Endodermal cell (in vitro differentiated cells): ENCODE measurements around the gene GRM8. TPM values are rescaled to one million over a fixed set of nuclear protein-coding genes. Genes with fewer than 3 reads are reported as not detected.

ENCODE experiments used
- DNase-seq: peaks from one replicate; pipeline ENCODE4 v3.0.0-alpha.2; 2017
- H3K27ac ChIP-seq: 2 replicates; pipeline ENCODE4 v1.5.1; 2013; ENCODE audit warnings: mild to moderate bottlenecking, low read depth, low read length, moderate library complexity
- H3K27me3 ChIP-seq: 2 replicates; pipeline ENCODE4 v1.6.1; 2013; ENCODE audit warnings: mild to moderate bottlenecking, low read length, moderate library complexity; ENCODE audit not compliant: insufficient read depth, control insufficient read depth, poor library complexity, severe bottlenecking
- H3K36me3 ChIP-seq: 2 replicates; pipeline ENCODE4 v1.7.0; 2013; ENCODE audit warnings: mild to moderate bottlenecking, low read length, moderate library complexity; ENCODE audit not compliant: control insufficient read depth, insufficient read depth
- H3K4me1 ChIP-seq: one replicate; pipeline ENCODE4 v1.7.0; 2013; ENCODE audit warnings: low read length; ENCODE audit not compliant: control insufficient read depth, insufficient read depth
- H3K4me3 ChIP-seq: 2 replicates; pipeline ENCODE4 v1.5.1; 2013; ENCODE audit warnings: mild to moderate bottlenecking, low read length, moderate library complexity
- H3K9ac ChIP-seq: 2 replicates; pipeline ENCODE4 v1.6.1; 2013; ENCODE audit warnings: mild to moderate bottlenecking, low read length, moderate library complexity; ENCODE audit not compliant: poor library complexity, severe bottlenecking; ENCODE audit errors: extremely low read depth
- H3K9me3 ChIP-seq: 2 replicates; pipeline ENCODE4 v1.6.1; 2013; ENCODE audit warnings: mild to moderate bottlenecking, low read length, moderate library complexity; ENCODE audit not compliant: control insufficient read depth
- H3K27ac Mint-ChIP-seq: 2 replicates; pipeline ENCODE4 v1.8.0; 2020; ENCODE audit warnings: mixed read lengths
- H3K27me3 Mint-ChIP-seq: 2 replicates; pipeline ENCODE4 v1.8.0; 2021; ENCODE audit warnings: mild to moderate bottlenecking, mixed read lengths; ENCODE audit not compliant: insufficient read depth
- H3K36me3 Mint-ChIP-seq: 2 replicates; pipeline ENCODE4 v1.8.0; 2020; ENCODE audit warnings: low read depth, mixed read lengths
- H3K4me1 Mint-ChIP-seq: 2 replicates; pipeline ENCODE4 v1.8.0; 2020; ENCODE audit warnings: mixed read lengths
- H3K4me3 Mint-ChIP-seq: 2 replicates; pipeline ENCODE4 v1.8.0; 2020; ENCODE audit warnings: mild to moderate bottlenecking, moderate library complexity, mixed read lengths
- H3K9me3 Mint-ChIP-seq: 2 replicates; pipeline ENCODE4 v1.8.0; 2020; ENCODE audit warnings: mild to moderate bottlenecking, mixed read lengths
- WGBS, 2 experiments: methylation state at CpG; one replicate each; pipeline versions ENCODE4 v1.1.5 to v1.1.7; 2013; ENCODE audit warnings: missing lambda C conversion rate in 2 of 2, mixed read lengths in 1 of 2; ENCODE audit not compliant: insufficient coverage in 1 of 2, insufficient read length in 1 of 2; 5-methylcytosine and 5-hydroxymethylcytosine counted together
- total RNA-seq, 2 donors: library from RNA; stranded (reverse); fragmentation: NEBNext Ultra II Directional in 1 of 2; extraction: Animal tissue kit (Norgen Biotek cat#: 25700) in 1 of 2; gene quantifications; 2 replicates in 1 of 2; 3 replicates in 1 of 2; pipeline ENCODE4 v1.2.1, GENCODE V29; 2021
- TF ChIP-seq, protein P1 (sequence below): fragments of 200-600 bp; sonication (generic); conservative IDR thresholded peaks from 2 replicates; pipeline ENCODE4 v1.5.0; 2021; ENCODE audit warnings: antibody characterized with exemption, mild to moderate bottlenecking

Gene GRM8
- total RNA-seq, 2 donors from 2014 or later = 0.93 to 2.0 TPM

DNA sequence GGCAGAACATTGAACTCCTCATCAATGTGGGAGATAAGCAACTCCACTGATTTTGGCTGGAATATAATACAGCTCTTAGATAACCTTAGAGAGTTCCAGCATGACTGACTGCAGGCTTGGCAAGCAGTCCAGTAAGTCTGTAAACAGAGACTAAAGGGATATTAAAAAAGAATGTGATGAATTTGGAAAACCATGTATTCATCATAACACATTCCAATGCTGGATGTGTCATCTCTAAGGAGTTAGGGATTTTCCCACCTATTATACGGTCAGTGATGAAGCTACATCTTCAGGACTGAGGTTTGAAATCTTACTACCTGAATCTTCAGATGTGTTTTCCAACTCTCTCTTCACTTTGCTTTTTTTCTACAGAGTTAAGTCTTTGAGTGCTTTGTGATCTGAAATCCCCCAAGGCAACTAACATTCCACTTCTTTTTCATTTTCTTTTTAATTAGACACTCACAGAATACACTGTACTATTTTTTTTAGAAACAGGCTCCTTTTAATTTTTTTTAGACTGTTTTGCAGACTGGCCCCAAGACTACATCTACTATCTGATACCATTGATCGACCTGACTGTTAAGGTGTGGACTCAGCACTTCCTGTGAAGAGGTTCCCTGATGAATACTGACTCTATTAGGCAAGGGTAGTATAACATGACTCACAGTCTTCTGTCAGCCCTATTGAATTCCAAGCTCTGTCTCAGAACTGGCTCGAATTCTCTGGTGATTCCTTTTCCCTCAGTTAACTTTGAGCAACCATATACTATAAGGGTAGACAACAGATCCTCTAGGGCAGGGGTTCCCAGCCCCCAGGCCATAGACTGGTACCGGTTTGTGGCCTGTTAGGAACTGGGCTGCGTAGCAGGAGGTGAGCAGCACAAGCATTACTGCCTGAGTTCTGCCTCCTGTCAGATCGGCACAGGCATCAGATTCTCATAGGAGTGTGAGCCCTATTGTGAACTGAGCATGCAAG is 678.2 kb downstream of the GRM8 start:
- 67 to 89% methylated on average over 3 to 6 of the region's 6 CpGs for WGBS, 2 experiments
- Histone ChIP-seq H3K9me3 (no peaks in the 10 kb centered on the region), H3K27me3 (peaks cover 21% of the 10 kb centered on the region), H3K27ac (no peak overlapping the region), H3K36me3 (no peaks in the 10 kb centered on the region), H3K4me1 (peaks cover 9% of the 10 kb centered on the region), H3K4me3 (no peak overlapping the region), H3K9ac (no peak overlapping the region)
- Mint-ChIP-seq H3K27me3 (peaks cover 22% of the 10 kb centered on the region), H3K4me1 (peaks cover 21% of the 10 kb centered on the region), H3K27ac (no peak overlapping the region), H3K36me3 (no peaks in the 10 kb centered on the region), H3K9me3 (no peaks in the 10 kb centered on the region), H3K4me3 (no peak overlapping the region)
- no peak for DNase-seq
- TF ChIP-seq, protein P1, sequence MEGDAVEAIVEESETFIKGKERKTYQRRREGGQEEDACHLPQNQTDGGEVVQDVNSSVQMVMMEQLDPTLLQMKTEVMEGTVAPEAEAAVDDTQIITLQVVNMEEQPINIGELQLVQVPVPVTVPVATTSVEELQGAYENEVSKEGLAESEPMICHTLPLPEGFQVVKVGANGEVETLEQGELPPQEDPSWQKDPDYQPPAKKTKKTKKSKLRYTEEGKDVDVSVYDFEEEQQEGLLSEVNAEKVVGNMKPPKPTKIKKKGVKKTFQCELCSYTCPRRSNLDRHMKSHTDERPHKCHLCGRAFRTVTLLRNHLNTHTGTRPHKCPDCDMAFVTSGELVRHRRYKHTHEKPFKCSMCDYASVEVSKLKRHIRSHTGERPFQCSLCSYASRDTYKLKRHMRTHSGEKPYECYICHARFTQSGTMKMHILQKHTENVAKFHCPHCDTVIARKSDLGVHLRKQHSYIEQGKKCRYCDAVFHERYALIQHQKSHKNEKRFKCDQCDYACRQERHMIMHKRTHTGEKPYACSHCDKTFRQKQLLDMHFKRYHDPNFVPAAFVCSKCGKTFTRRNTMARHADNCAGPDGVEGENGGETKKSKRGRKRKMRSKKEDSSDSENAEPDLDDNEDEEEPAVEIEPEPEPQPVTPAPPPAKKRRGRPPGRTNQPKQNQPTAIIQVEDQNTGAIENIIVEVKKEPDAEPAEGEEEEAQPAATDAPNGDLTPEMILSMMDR = no peak

DNA sequence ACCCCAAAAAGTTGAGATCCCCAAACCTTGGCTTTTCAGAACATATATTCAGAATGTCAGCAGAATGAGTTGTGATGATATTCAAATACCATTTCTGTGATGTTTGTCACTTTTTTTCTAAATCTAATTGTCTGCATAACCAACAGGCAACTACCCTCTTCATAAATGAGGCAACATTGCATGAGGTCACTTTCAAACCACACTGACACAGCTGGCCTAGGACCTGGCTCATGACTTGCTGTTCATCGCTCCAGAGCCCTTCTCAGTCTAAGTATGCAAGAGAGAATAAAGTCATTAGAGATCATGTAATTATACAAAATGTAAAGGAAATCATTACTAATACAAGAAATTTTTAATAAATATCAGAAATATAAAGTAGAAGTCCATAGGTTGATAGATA is 681.9 kb downstream of the GRM8 start:
- Mint-ChIP-seq H3K27me3 (no peaks in the 10 kb centered on the region), H3K27ac (no peak overlapping the region), H3K36me3 (no peaks in the 10 kb centered on the region), H3K9me3 (no peaks in the 10 kb centered on the region), H3K4me1 (peaks cover 23% of the 10 kb centered on the region), H3K4me3 (no peak overlapping the region)
- H3K36me3 ChIP-seq = no peaks in the 10 kb centered on the region
- 100% methylated on average over 1 of the region's 1 CpG; no CpG with 5 or more reads in 1 of the 2 experiments for WGBS, 2 experiments
- H3K4me1 ChIP-seq = peaks cover 5% of the 10 kb centered on the region
- TF ChIP-seq, protein P1 = no peak
- H3K9ac ChIP-seq = no peak overlapping the region
- H3K27ac ChIP-seq = no peak overlapping the region
- H3K27me3 ChIP-seq = no peaks in the 10 kb centered on the region
- no peaks in the 10 kb centered on the region for H3K9me3 ChIP-seq
- DNase-seq = no peak
- no peak overlapping the region for H3K4me3 ChIP-seq

DNA sequence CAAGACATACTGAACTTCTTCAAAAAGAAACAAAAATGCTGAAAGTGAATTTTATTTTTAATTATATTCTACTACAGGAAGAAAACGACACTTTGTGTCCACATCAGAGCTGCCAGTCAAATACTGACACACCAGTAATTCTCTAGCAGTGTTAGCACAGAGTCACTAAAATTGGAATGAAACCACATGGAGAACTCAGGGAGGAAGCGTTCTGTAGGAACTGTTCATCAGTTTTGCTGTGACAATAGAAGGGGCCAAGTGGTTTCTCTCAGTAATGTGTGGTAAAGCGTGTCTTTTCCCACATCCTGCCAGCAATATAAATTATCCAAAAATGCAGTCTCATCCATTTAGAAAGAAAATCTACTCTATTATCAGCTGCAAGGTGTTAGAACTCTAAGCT is 683.3 kb downstream of the GRM8 start:
- peaks cover 17% of the 10 kb centered on the region for H3K4me1 Mint-ChIP-seq
- DNase-seq = no peak
- H3K4me3 Mint-ChIP-seq = no peak overlapping the region
- Histone ChIP-seq H3K4me3 (no peak overlapping the region), H3K27me3 (no peaks in the 10 kb centered on the region), H3K27ac (no peak overlapping the region), H3K36me3 (no peaks in the 10 kb centered on the region), H3K9ac (no peak overlapping the region), H3K4me1 (no peaks in the 10 kb centered on the region), H3K9me3 (no peaks in the 10 kb centered on the region)
- no peaks in the 10 kb centered on the region for H3K27me3 Mint-ChIP-seq
- TF ChIP-seq, protein P1 = no peak
- no peaks in the 10 kb centered on the region for H3K36me3 Mint-ChIP-seq
- H3K9me3 Mint-ChIP-seq = no peaks in the 10 kb centered on the region
- no peak overlapping the region for H3K27ac Mint-ChIP-seq
- WGBS, 2 experiments = 87% methylated on average over 3 of the region's 3 CpGs; no CpG with 5 or more reads in 1 of the 2 experiments
